Neuron (in vitro differentiated cells): ENCODE data around the gene NMB.
"Not testable (repeated sequence)": the region's sequence is repeated elsewhere in the genome, so short reads cannot be mapped to it uniquely, and the experiment has no call there.

Experiments used
- H2AFZ ChIP-seq: one replicate; pipeline ENCODE4 v1.6.1; 2013; ENCODE audit warnings: low read depth, mild to moderate bottlenecking, inconsistent platforms, low read length, moderate library complexity
- H3K27me3 ChIP-seq: one replicate; pipeline ENCODE4 v1.6.1; 2013; ENCODE audit warnings: low read length; ENCODE audit not compliant: insufficient read depth
- H3K36me3 ChIP-seq: one replicate; pipeline ENCODE4 v1.6.1; 2013; ENCODE audit warnings: low read length; ENCODE audit not compliant: insufficient read depth
- H3K4me1 ChIP-seq: one replicate; pipeline ENCODE4 v1.6.1; 2013; ENCODE audit warnings: low read length; ENCODE audit not compliant: insufficient read depth
- H3K4me3 ChIP-seq: 2 replicates; pipeline ENCODE4 v1.5.1; 2013; ENCODE audit warnings: mild to moderate bottlenecking, low read length, moderate library complexity
- H3K9me3 ChIP-seq: one replicate; pipeline ENCODE4 v1.6.1; 2013; ENCODE audit warnings: low read length

NMB gene, protein sequence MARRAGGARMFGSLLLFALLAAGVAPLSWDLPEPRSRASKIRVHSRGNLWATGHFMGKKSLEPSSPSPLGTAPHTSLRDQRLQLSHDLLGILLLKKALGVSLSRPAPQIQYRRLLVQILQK

DNA sequence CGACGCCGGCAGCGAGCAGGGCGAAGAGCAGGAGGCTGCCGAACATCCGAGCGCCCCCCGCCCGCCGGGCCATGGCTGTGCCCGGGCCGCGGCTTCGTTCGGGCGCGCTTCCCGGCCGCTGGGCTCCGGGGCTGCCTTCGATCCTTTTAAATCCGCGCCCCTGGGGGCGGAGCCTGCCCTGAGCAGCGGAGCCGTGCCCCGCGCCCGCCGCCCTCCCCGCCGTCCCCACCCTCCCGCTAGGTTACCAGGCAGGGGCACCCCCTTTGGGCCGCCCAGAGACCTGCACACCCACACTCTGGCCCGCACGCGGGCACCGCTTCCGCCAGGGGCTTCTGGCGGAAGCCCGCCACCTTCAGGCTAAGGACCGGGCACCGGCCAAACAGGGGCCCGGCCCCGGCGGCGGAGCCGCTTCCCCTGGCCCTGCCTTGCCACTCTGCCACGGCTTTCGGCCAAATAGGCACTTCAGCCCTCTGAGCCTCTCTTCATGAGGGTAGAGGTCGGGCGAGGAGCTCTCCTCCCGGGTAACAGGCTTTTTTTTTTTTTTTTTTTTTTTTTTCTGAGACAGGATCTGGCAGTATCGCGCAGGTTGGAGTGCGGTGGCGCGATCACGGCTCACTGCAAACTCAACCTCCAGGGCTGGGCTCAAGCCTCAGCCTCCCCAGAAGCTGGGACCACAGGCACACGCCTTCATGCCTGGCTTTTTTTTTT, at the start of gene NMB:
Gene NMB, minus strand, starts transcription at position 120 of the 708 bp plus-strand sequence. Its CDS starts 47 bp downstream, at position 73.
- H3K4me1 ChIP-seq, result peaks cover 3% of the 10 kb centered on the region
- no peaks in the 10 kb centered on the region for H3K27me3 ChIP-seq
- H3K4me3 ChIP-seq, result no peak within 1 kb of the TSS
- peaks cover 15% of the 10 kb centered on the region for H3K36me3 ChIP-seq
- H3K9me3 ChIP-seq, result no peaks in the 10 kb centered on the region
- no peak within 1 kb of the TSS for H2AFZ ChIP-seq

DNA sequence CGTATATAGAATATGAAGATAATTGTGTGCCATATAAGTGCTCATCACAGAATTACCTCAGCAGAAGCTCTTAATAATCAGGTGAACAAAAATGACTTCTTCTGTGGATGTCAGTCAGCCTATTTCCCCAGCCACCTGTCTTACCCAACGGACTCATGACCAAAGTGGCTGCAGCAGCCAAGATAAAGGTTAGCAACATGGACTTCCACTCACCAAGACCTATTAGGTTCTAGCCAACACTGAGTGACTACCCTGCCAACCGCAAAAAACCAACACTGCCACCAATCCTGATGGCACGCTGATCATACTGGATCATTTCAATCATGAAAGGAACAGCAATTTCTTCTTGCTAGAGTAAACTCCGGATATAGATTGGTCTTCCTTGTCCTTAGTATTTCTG, 45.8 kb upstream of the NMB start:
- peaks cover 2% of the 10 kb centered on the region for H3K9me3 ChIP-seq
- H3K4me3 ChIP-seq, result no peak overlapping the region
- H3K36me3 ChIP-seq, result peaks cover 16% of the 10 kb centered on the region

DNA sequence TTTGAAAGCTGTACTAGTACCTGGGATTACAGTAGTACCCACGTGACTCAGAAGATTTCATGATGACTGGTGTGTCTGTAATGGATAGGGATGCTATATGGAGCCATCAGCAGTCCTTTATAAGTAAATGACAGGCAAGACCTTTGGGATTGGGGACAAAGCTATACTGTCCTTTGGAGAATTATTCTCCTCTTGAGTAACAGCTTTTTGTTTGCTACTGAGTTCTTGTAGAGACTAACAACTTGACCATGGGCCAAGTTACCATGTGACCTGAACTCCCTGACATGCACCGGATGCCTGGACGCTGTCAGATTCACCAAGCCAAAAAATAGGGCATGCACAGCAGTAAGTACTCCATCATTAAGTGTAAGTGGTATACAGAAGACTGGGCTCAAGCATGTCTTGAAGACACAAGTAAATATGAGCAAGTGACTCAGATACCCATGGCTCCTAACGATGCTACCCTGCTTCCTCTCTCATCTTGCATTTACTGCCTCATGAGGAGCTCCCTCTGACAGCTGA, 45.0 kb upstream of the NMB start:
- H3K9me3 ChIP-seq, result peaks cover 2% of the 10 kb centered on the region
- peaks cover 12% of the 10 kb centered on the region for H3K36me3 ChIP-seq
- no peaks in the 10 kb centered on the region for H3K27me3 ChIP-seq
- no peak overlapping the region for H3K4me3 ChIP-seq
- H2AFZ ChIP-seq, result no peak overlapping the region
- no peaks in the 10 kb centered on the region for H3K4me1 ChIP-seq

More for the DNA sequence above, 45.8 kb upstream of the NMB start:
- H3K4me1 ChIP-seq, result no peaks in the 10 kb centered on the region
- no peaks in the 10 kb centered on the region for H3K27me3 ChIP-seq
- no peak overlapping the region for H2AFZ ChIP-seq

DNA sequence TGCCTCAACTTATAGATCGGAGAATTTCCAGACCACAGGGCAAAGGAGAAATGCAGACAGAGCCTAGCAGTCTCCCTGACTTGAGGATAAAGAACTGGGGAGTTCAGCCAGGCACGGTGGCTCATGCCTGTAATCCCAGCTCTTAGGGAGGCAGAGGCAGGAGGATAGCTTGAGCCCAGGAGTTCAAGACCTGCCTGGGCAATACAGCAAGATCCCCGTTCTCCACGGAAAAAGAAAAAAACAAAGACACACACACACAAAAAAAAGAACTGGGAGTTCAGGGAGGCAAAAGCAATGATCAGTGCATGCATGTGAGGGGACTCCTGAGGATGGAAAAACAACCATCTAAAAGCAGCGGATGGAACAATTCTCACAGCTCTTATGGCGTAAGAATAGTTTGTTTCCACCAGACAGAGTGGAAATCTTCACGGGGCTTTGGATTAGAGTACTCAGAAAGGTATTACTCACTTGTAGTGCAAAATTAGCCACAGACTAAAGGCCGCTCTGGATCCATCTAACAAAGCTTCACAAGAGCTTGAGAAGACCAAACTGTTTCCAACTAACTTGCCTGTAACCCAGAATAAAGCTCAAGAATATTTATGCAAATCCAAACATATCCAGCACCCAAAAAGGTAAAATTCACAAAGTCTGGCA, 41.7 kb upstream of the NMB start:
- peaks cover 2% of the 10 kb centered on the region for H3K9me3 ChIP-seq
- H2AFZ ChIP-seq, result no peak overlapping the region
- no peak overlapping the region for H3K4me3 ChIP-seq
- H3K27me3 ChIP-seq, result no peaks in the 10 kb centered on the region
- H3K4me1 ChIP-seq, result no peaks in the 10 kb centered on the region
- peaks cover 5% of the 10 kb centered on the region for H3K36me3 ChIP-seq

DNA sequence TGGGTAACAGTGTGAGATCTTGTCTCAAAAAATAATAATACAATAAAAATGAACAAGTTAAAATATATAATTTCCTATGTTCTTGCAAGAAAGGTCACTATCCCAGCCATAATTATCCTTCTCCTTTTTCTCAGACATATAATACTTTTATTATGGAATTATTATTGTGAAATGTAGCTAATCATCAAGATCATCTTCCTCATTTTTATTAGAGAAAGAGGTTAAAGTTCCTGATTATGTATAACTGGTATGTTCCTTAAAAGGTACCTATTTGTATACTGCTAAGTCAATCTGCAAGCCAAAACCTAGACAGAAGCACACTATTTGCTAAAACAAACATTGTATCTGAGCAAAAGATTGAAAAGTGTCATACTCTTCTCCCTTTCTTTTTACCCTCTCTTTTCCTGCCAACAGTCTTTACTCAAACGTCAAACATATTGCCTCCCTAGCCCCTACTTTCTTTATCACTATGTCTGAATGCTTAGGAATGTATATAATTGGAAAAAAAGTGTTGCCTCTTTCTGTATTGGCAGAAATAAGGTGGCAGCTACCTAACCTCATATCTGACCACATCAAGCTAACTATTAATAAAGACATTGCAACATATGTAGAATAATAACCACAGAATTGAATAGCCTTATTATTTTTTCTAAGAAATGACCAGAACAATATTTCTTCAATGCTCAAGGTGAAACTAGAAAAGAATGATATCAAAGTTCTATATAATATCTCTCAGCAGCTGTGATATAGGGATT, 39.4 kb upstream of the NMB start:
- H3K4me3 ChIP-seq, result no peak overlapping the region
- no peaks in the 10 kb centered on the region for H3K27me3 ChIP-seq
- no peaks in the 10 kb centered on the region for H3K9me3 ChIP-seq
- H2AFZ ChIP-seq, result no peak overlapping the region
- no peaks in the 10 kb centered on the region for H3K4me1 ChIP-seq
- no peaks in the 10 kb centered on the region for H3K36me3 ChIP-seq

DNA sequence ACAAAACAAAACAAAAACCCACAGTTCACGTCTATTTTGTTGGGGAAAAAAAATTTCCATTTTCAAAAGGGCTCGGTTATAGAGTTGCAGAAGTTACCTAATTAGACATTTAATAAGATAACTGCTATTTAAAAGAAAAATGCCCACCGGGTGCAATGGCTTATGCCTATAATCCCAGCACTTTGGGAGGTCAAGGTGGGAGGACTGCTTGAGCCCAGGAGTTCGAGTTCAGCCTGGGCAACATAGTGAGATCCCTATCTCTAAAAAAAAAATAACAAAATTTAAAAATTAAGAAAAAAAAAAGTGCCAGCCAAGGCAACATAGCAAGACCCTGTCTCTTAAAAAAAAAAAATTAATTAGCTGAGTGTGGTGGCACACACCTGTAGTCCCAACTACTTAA, 38.8 kb upstream of the NMB start:
- no peaks in the 10 kb centered on the region for H3K27me3 ChIP-seq
- no peak overlapping the region for H2AFZ ChIP-seq
- no peaks in the 10 kb centered on the region for H3K9me3 ChIP-seq
- no peak overlapping the region for H3K4me3 ChIP-seq
- H3K4me1 ChIP-seq, result no peaks in the 10 kb centered on the region
- peaks cover under 1% of the 10 kb centered on the region for H3K36me3 ChIP-seq

DNA sequence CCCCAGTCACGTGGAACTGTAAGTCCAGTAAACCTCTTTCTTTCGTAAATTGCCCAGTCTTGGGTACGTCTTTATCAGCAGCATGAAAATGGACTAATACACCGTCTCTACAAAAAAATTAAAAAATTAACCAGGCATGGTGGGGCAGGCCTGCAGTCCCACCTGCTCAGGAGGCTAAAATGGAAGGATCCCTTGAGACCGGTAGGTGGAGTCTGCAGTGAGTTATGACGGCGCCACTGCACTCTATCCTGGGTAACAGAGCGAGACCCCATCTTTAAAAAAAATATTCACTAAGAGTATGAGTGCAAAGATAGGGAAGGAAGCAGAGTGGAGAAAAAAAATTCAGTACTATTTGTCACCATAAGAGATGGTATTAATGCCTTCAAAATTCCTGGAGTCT, 32.3 kb upstream of the NMB start:
- Histone ChIP-seq H3K36me3 (peaks cover 51% of the 10 kb centered on the region), H3K4me1 (no peaks in the 10 kb centered on the region), H3K27me3 (no peaks in the 10 kb centered on the region), H3K4me3 (no peak overlapping the region), H3K9me3 (no peaks in the 10 kb centered on the region), H2AFZ (no peak overlapping the region)

DNA sequence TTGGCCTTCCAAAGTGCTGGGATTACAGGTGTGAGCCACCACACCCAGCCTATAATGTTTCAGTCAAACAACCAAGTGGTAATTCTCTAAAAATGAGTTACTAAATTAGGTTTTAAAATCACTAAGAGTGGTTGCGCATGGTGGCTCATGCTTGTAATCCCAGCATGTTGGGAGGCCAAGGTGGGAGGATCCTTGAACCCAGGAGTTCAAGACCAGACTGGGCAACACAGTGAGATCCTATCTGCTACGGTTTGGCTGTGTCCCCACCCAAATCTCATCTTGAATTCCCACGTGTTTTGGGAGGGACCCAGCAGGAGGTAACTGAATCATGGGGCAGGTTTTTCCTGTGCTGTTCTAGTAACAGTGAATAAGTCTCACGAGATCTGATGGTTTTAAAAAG, 31.9 kb upstream of the NMB start:
- Histone ChIP-seq H3K27me3 (no peaks in the 10 kb centered on the region), H3K4me3 (no peak overlapping the region), H3K4me1 (no peaks in the 10 kb centered on the region), H2AFZ (no peak overlapping the region), H3K9me3 (no peaks in the 10 kb centered on the region), H3K36me3 (peaks cover 52% of the 10 kb centered on the region)

DNA sequence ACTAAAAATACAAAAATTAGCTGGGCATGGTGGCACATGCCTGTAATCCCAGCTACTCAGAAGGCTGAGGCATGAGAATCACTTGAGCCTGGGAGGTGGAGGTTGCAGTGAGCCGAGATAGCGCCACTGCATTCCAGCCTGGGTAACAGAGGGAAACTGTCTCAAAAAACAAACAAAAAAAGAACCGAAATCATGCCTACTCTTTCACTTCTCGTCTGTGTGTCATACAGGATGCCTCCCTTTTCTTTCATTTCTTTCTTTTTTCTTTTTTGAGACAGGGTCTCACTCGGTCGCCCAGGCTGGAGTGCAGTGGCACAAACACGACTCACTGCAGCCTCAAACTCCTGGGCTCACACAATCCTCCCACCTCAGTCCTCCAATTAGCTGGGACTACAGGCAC, 28.4 kb upstream of the NMB start:
- not testable (repeated sequence) for H2AFZ ChIP-seq, H3K4me3 ChIP-seq, H3K27me3 ChIP-seq, H3K9me3 ChIP-seq, H3K4me1 ChIP-seq
- H3K36me3 ChIP-seq, result peaks cover 73% of the 10 kb centered on the region

DNA sequence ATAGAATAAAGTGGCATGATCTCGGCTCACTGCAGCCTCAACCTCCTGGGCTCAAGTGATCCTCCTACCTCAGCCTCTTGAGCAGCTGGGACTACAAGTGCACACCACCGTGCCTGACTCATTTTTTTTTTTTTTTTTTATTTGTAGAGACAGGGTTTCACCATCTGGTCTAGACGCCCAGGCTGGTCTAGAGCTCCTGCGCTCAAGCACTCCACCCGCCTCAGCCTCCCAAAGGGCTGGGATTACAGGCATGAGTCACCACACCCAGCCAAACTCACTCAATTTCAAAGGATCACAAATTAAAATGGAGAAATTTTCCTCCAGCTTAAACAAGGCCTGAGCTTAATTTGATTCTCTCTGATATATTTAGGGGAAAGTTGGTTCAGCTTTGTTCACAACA, 27.3 kb upstream of the NMB start:
- Histone ChIP-seq H3K27me3 (no peaks in the 10 kb centered on the region), H3K4me3 (no peak overlapping the region), H2AFZ (no peak overlapping the region), H3K4me1 (no peaks in the 10 kb centered on the region), H3K9me3 (no peaks in the 10 kb centered on the region), H3K36me3 (peaks cover 75% of the 10 kb centered on the region)

DNA sequence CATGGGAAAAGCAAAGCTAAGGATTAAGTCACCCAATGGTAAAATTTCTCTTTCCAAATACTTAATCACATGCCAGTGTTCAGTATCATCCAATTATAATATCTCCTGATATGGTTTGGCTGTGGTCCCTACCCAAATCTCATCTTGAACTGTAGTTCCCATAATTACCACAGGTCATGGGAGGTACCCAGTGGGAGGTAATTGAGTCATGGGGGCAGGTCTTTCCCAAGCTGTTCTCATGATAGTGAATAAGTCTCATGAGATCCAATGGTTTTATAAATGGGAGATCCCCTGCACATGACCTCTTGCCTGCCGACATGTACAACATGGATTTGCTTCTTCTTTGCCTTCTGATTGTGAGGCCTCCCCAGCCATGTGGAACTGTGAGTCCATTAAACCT, 26.1 kb upstream of the NMB start:
- Histone ChIP-seq H3K27me3 (no peaks in the 10 kb centered on the region), H3K4me1 (no peaks in the 10 kb centered on the region), H3K9me3 (no peaks in the 10 kb centered on the region), H2AFZ (no peak overlapping the region), H3K36me3 (peaks cover 75% of the 10 kb centered on the region), H3K4me3 (no peak overlapping the region)

DNA sequence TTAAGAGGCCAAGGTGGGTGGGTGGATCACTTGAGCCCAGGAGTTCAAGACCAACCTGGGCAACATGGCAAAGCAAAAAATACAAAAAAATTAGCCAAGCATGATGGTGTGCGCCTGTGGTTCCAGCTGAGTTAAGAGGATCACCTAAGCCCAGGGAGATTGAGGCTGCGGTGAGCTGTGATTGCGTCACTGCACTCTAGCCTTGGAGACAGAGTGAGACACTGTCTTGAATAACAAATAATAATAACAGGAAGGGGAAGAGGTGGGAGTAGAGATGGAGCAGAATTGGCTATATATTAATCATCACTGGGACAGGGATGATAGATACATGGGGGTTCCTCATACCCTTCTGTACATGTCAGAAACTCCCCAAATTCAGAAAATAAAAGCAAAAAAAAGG, 23.8 kb upstream of the NMB start:
- Histone ChIP-seq H3K4me1 (no peaks in the 10 kb centered on the region), H3K36me3 (peaks cover 68% of the 10 kb centered on the region), H3K9me3 (no peaks in the 10 kb centered on the region), H3K27me3 (no peaks in the 10 kb centered on the region), H3K4me3 (no peak overlapping the region), H2AFZ (no peak overlapping the region)

DNA sequence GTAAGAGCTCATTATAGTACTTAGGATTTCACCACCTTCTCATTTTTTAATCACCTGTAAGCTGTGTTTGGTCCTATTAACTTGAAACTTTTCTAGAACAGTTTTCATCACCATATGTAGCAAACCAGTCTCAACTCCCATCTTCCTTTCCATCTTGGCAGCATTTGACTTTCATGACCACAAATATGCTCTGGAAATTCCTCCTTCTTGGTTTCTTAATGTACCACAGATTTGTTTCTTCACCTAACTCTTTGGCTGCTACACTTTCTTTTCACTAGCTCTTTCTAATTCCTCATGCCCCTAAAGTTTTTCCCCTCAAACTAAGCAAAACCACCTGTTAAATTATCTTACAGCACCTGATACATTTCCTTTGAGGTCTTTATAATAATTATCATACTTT, 13.2 kb upstream of the NMB start:
- Histone ChIP-seq H3K27me3 (no peaks in the 10 kb centered on the region), H3K9me3 (no peaks in the 10 kb centered on the region), H3K36me3 (peaks cover 73% of the 10 kb centered on the region), H3K4me1 (no peaks in the 10 kb centered on the region), H2AFZ (no peak overlapping the region), H3K4me3 (no peak overlapping the region)
